ENCODE measurements around the gene RAMAC.

The RAMAC gene

DNA sequence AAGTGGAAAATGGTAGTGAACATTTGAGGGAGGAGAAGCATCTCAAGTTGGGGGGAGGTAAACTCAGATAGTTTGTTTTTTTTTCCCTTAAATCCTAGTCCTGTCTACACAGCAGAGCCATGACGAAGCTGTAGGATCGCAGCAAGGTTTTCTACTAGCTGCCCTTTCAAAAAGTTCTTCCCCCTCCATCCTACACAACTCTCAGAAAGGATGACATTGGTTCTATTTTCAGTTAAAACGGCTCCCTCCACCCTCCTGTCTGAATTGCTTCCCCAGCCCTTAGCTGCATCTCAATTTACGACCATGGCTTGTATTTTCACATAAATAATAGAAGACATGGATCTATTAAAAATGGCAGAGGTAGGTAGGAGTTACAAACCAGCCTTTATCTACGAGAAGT, 35.7 kb upstream of the RAMAC start:
- no peaks in the 10 kb centered on the region for H3K4me1 ChIP-seq (ENCODE audit: control insufficient read depth, insufficient read depth, low read length, unreplicated experiment)
- no peak overlapping the region for H3K27ac ChIP-seq (ENCODE audit: low read depth, low read length)
- no peak overlapping the region for H2AFZ ChIP-seq (ENCODE audit: low read length, unreplicated experiment)
- H3K36me3 ChIP-seq (ENCODE audit: insufficient read depth, low read length), result no peaks in the 10 kb centered on the region
- H3K27me3 ChIP-seq (ENCODE audit: insufficient read depth, low read length), result peaks cover 3% of the 10 kb centered on the region
- H3K79me2 ChIP-seq (ENCODE audit: control insufficient read depth, insufficient read depth, low read length, unreplicated experiment), result no peaks in the 10 kb centered on the region
- no peak overlapping the region for H3K4me3 ChIP-seq (ENCODE audit: low read depth, low read length)

DNA sequence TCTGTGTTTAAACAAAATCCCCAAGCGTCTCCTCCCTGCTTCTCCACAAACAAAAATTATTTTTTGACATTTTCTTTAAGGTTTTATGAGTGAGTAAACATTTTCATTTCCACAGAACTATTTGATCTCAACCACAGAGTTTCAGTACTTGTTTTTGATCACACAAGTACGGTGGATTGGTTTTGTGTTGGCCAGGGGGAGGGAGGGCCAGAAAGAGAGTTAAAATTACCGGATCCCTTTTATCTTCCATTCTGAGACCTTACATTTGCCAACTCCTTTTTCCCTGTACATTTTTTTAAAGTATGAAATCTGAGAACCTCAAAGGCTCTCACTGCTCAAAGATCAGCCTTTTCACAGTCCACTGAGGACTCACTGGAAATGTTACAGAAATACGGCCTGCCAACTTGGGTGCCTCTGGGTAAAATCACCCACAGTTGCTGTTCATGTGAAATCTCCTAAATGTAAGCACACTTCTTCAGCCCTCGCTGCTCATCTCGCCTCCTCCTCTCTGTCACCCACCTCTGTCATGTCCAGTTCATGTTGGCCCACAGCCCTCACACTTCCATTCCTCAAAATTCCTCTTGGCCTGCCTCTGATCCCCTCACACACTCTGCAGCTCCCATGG, 35.2 kb upstream of the RAMAC start:
- no peak overlapping the region for H3K4me3 ChIP-seq (ENCODE audit: low read depth, low read length)
- H3K36me3 ChIP-seq (ENCODE audit: insufficient read depth, low read length), result no peaks in the 10 kb centered on the region
- H3K79me2 ChIP-seq (ENCODE audit: control insufficient read depth, insufficient read depth, low read length, unreplicated experiment), result no peaks in the 10 kb centered on the region
- H3K27me3 ChIP-seq (ENCODE audit: insufficient read depth, low read length), result peaks cover 3% of the 10 kb centered on the region
- no peaks in the 10 kb centered on the region for H3K4me1 ChIP-seq (ENCODE audit: control insufficient read depth, insufficient read depth, low read length, unreplicated experiment)
- H3K27ac ChIP-seq (ENCODE audit: low read depth, low read length), result no peak overlapping the region
- H2AFZ ChIP-seq (ENCODE audit: low read length, unreplicated experiment), result no peak overlapping the region

DNA sequence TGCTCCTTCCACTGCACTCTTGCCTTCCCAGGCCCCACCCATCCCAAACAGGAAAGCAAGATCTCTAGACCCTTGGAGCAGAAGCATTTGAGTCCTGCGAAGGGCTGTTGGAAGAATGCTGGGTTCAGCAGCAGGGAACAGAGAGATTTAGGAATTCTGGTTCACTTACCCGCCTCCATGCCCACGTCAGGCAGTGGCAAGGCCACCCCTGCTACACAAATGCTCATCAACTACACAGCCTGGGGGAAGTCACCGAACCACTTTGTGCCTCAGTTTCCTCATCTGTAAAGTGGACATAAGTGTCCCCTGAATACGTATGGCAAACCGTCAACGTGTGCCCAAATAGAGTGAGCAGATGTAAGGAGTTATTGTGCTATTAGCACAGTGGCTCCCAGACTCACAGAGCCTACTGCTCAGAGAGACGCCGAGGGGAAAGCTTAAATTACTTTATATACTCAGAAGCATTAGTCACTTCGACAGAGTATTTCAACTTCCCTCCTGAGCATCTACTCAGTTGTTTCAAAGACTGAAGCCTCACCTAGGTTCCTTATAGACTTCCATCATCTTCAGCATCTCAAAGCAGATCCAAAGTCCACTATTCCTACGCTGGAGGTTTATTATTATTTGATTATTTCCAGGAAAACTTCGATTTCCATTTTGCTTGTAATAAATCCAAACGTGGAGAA, 34.4 kb upstream of the RAMAC start:
- Histone ChIP-seq H3K79me2 (ENCODE audit: control insufficient read depth, insufficient read depth, low read length, unreplicated experiment) (no peaks in the 10 kb centered on the region), H3K27ac (ENCODE audit: low read depth, low read length) (no peak overlapping the region), H3K4me1 (ENCODE audit: control insufficient read depth, insufficient read depth, low read length, unreplicated experiment) (no peaks in the 10 kb centered on the region), H2AFZ (ENCODE audit: low read length, unreplicated experiment) (peak overlapping the region; percentile 20), H3K27me3 (ENCODE audit: insufficient read depth, low read length) (peaks cover 3% of the 10 kb centered on the region), H3K4me3 (ENCODE audit: low read depth, low read length) (peak overlapping the region; percentile 77), H3K36me3 (ENCODE audit: insufficient read depth, low read length) (no peaks in the 10 kb centered on the region)

DNA sequence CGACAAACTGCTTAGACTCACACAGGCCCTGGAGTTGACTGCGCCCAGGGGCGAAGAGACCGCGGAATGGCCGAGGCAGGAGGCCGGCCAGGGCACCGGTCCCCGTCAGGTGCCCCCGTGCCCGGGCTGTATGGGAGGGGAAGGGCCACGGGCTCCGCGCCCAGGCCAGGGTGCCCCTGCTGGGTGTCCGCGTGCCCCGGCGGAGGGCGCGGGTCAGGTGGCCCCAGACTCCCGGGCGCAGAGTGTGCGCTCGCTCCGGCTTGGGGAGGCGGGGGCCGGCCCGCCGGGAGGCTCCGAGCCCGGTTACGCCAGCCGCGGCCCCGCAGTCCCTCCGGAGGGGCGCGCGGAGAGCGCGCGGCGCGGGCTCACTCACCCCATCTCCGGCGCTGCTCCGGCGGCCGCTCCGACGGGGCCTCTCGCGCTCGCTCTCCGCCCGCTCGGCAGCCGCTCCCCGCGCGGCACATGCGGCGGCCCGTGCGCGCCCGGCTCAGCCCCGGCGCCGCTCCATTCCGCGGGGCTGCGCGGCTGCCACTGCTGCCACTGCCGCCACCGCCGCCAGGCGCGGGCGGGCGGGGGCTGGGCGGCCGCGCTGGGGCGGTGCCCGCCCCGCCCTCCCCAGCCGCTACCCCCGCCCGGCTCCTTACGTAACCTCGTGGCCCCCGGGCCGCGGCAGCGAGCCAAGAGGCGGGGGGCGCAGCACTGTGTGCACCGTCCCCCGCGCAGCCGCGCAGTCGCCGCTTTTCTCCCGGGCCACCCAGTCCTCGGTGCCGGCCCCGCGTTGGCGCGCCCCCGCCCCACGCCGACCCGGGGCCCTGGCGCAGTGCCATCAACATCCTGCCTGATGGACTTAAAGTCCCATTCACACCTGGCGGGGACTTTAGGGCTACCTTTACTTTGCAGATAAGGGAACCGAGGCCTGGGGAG, 33.6 kb upstream of the RAMAC start, which contains the start of gene HOMER2:
HOMER2 (minus strand) TSS at position 563 of the 924 bp plus-strand sequence; CDS start at position 378, 185 bp downstream.
- peak within 1 kb of the TSS; percentile 80 for H3K4me3 ChIP-seq (ENCODE audit: low read depth, low read length)
- peak within 1 kb of the TSS; percentile 68 for H2AFZ ChIP-seq (ENCODE audit: low read length, unreplicated experiment)
- H3K27me3 ChIP-seq (ENCODE audit: insufficient read depth, low read length), result peaks cover 3% of the 10 kb centered on the region
- no peaks in the 10 kb centered on the region for H3K79me2 ChIP-seq (ENCODE audit: control insufficient read depth, insufficient read depth, low read length, unreplicated experiment)
- no peaks in the 10 kb centered on the region for H3K36me3 ChIP-seq (ENCODE audit: insufficient read depth, low read length)
- H3K27ac ChIP-seq (ENCODE audit: low read depth, low read length), result no peak within 1 kb of the TSS
- H3K4me1 ChIP-seq (ENCODE audit: control insufficient read depth, insufficient read depth, low read length, unreplicated experiment), result no peaks in the 10 kb centered on the region

DNA sequence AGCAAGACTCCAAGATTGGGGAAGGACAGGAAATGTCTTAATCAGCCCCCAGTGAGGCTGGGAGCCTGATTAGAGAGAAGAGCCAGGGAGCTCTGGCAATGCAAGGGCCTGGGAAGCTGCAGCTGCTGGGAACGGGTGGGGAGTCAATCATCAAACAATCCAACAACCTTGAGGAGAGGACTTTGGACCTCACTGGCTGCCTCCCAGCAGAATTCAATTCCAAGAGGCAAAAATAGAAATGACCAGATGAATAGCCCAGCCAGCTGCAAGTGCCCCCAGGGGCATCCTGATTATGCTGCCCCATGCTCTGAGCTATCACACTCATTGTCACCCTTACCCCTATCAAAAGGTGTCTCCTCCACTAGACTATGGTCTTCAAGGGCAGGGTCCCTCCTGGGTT, 27.4 kb upstream of the RAMAC start:
- Histone ChIP-seq H3K27ac (ENCODE audit: low read depth, low read length) (no peak overlapping the region), H3K4me1 (ENCODE audit: control insufficient read depth, insufficient read depth, low read length, unreplicated experiment) (no peaks in the 10 kb centered on the region), H3K4me3 (ENCODE audit: low read depth, low read length) (no peak overlapping the region), H3K36me3 (ENCODE audit: insufficient read depth, low read length) (no peaks in the 10 kb centered on the region), H2AFZ (ENCODE audit: low read length, unreplicated experiment) (no peak overlapping the region), H3K79me2 (ENCODE audit: control insufficient read depth, insufficient read depth, low read length, unreplicated experiment) (no peaks in the 10 kb centered on the region), H3K27me3 (ENCODE audit: insufficient read depth, low read length) (no peaks in the 10 kb centered on the region)

DNA sequence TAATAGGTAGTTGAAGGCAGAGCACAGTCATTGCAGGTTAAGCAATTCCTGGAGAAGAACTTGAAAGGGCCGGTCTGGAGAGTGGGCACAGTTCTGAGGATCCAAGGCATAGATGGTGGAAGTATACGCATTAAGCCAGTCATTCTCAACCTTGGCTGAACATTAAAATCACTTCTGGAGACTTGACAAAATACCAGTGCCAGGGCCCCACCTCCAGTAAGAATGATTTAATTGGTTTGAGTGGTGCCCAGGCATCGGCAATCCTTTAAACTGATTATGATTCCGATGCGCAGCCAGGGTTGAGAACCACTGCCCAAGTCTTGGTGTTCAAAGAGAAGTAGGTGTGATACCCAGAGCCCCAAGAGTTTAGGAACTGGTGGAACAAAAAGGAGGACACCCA, 26.6 kb upstream of the RAMAC start:
- Histone ChIP-seq H3K27me3 (ENCODE audit: insufficient read depth, low read length) (no peaks in the 10 kb centered on the region), H2AFZ (ENCODE audit: low read length, unreplicated experiment) (no peak overlapping the region), H3K4me3 (ENCODE audit: low read depth, low read length) (no peak overlapping the region), H3K36me3 (ENCODE audit: insufficient read depth, low read length) (no peaks in the 10 kb centered on the region), H3K79me2 (ENCODE audit: control insufficient read depth, insufficient read depth, low read length, unreplicated experiment) (no peaks in the 10 kb centered on the region), H3K27ac (ENCODE audit: low read depth, low read length) (no peak overlapping the region), H3K4me1 (ENCODE audit: control insufficient read depth, insufficient read depth, low read length, unreplicated experiment) (no peaks in the 10 kb centered on the region)

DNA sequence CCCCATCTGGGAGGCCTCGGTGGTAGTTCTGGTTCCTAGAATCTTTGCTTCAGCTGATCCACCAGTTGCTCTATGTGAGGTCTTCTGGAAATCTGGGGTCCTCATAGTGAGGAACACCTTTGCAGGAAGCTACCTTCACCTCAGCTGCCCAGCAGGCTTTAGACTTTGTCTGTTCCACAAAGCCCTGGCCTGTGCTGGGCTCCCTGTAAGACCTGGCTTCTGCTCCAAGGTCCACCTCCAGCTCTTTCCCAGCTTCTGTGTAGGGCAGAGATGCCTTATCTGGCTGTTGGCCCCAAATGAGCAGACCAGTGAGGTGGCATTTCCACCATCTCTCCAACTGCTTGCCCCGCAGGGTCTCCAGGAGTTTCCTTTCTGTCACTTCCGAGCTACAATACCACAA, 25.2 kb upstream of the RAMAC start:
- Histone ChIP-seq H3K4me3 (ENCODE audit: low read depth, low read length) (no peak overlapping the region), H3K27ac (ENCODE audit: low read depth, low read length) (no peak overlapping the region), H3K79me2 (ENCODE audit: control insufficient read depth, insufficient read depth, low read length, unreplicated experiment) (no peaks in the 10 kb centered on the region), H3K4me1 (ENCODE audit: control insufficient read depth, insufficient read depth, low read length, unreplicated experiment) (no peaks in the 10 kb centered on the region), H2AFZ (ENCODE audit: low read length, unreplicated experiment) (no peak overlapping the region), H3K36me3 (ENCODE audit: insufficient read depth, low read length) (no peaks in the 10 kb centered on the region), H3K27me3 (ENCODE audit: insufficient read depth, low read length) (no peaks in the 10 kb centered on the region)

DNA sequence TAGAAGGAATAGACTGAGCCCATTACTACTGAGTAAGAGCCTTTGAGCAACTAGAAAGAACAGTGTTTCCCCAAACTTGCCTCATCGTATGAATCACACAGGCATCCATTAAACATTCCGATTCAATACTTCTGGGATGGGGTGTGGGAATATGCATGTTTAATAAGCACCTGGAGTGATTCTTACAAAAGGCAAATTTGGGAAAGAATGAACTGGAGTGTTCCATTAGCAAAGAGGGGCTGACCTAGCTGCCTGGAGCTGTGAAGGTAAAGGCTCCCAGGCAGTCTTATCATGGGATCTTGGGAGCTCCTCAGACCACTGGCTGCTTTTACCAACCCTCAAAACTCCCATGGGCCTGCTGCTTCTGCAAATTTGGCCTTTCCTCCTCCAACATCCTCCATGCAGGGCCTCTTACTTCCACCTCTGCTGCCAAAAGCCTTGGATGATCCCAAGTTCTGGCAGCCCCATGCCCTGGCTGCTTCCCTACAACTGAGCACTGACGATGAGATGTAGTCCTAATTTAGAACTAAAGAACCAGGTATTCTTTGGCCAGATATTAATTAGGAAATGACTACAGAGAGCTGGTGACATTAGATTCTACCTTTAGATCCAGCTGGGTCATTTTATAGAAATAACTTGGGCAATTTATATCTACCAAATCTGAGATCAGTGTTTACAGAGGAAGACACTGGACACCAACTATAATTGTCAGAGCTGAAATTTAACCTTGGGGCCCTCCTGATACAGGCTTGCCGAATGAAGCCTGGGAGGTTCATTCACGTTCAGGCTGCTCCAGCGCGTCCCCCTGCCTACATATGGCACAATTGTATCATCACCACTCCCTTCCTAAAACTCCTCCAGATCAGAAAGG, 22.3 kb upstream of the RAMAC start:
- Histone ChIP-seq H3K27ac (ENCODE audit: low read depth, low read length) (no peak overlapping the region), H3K79me2 (ENCODE audit: control insufficient read depth, insufficient read depth, low read length, unreplicated experiment) (no peaks in the 10 kb centered on the region), H3K4me3 (ENCODE audit: low read depth, low read length) (no peak overlapping the region), H2AFZ (ENCODE audit: low read length, unreplicated experiment) (no peak overlapping the region), H3K4me1 (ENCODE audit: control insufficient read depth, insufficient read depth, low read length, unreplicated experiment) (no peaks in the 10 kb centered on the region), H3K27me3 (ENCODE audit: insufficient read depth, low read length) (no peaks in the 10 kb centered on the region), H3K36me3 (ENCODE audit: insufficient read depth, low read length) (no peaks in the 10 kb centered on the region)

DNA sequence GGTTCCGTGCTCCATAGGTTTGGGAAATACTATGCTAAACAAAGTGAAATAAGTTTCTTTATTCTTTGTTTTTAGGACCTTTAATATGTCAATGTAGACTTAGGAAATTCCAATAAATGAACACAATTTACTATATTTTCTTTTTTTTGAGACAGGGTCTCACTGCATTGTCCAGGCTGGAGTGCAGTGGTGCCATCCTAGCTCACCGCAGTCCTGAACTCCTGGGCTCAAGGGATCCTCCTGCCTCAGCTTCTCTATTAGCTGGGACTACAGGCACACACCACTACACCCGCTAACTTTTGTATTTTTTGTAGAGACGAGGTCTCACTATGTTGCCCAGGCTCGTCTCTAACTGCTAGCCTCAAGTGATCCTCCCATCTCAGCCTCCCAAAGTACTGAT, 21.1 kb upstream of the RAMAC start:
- Histone ChIP-seq H3K4me3 (ENCODE audit: low read depth, low read length) (no peak overlapping the region), H3K79me2 (ENCODE audit: control insufficient read depth, insufficient read depth, low read length, unreplicated experiment) (no peaks in the 10 kb centered on the region), H3K27ac (ENCODE audit: low read depth, low read length) (no peak overlapping the region)

DNA sequence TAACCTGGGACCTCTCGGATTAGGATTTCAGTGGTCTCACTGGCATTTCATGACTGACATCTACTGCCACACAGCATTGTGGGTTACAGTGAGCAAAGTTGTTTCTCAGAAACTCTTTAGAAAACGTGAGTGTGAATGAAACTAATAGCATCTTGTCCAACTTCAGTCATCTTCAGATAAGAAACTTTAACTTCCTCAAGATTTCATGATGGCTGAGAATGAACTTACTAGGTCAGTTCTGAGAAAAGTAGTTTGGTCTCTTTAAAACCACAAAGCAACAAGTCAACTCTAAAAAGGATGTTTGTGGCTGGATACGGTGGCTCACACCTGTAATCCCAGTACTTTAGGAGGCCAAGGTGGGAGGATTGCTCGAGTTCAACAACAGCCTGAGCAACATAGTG, 19.3 kb upstream of the RAMAC start:
- no peak overlapping the region for H3K4me3 ChIP-seq (ENCODE audit: low read depth, low read length)
- no peak overlapping the region for H2AFZ ChIP-seq (ENCODE audit: low read length, unreplicated experiment)
- H3K27me3 ChIP-seq (ENCODE audit: insufficient read depth, low read length), result no peaks in the 10 kb centered on the region
- no peaks in the 10 kb centered on the region for H3K4me1 ChIP-seq (ENCODE audit: control insufficient read depth, insufficient read depth, low read length, unreplicated experiment)
- H3K36me3 ChIP-seq (ENCODE audit: insufficient read depth, low read length), result no peaks in the 10 kb centered on the region
- H3K79me2 ChIP-seq (ENCODE audit: control insufficient read depth, insufficient read depth, low read length, unreplicated experiment), result no peaks in the 10 kb centered on the region
- no peak overlapping the region for H3K27ac ChIP-seq (ENCODE audit: low read depth, low read length)

More for the DNA sequence above, 21.1 kb upstream of the RAMAC start:
- no peaks in the 10 kb centered on the region for H3K4me1 ChIP-seq (ENCODE audit: control insufficient read depth, insufficient read depth, low read length, unreplicated experiment)
- H3K27me3 ChIP-seq (ENCODE audit: insufficient read depth, low read length), result no peaks in the 10 kb centered on the region
- H2AFZ ChIP-seq (ENCODE audit: low read length, unreplicated experiment), result no peak overlapping the region
- H3K36me3 ChIP-seq (ENCODE audit: insufficient read depth, low read length), result no peaks in the 10 kb centered on the region

Measured in ACC112 (cell line).